Ishikawa (cell line): ENCODE data around the gene MRPS18B.

Source experiments
- CEBPB ChIP-seq: IDR thresholded peaks from 2 replicates; pipeline ENCODE4 v1.6.1; 2012
- CREB1 ChIP-seq: IDR thresholded peaks from 2 replicates; pipeline ENCODE4 v1.6.1; 2012; ENCODE audit warnings: low read depth
- EGR1 ChIP-seq: IDR thresholded peaks from 2 replicates; pipeline ENCODE4 v1.6.1; 2012
- EP300 ChIP-seq: IDR thresholded peaks from 2 replicates; pipeline ENCODE4 v1.6.1; 2012; ENCODE audit warnings: borderline replicate concordance
- FOXM1 ChIP-seq: IDR thresholded peaks from 2 replicates; pipeline ENCODE4 v1.6.1; 2012; ENCODE audit warnings: low read depth, borderline replicate concordance
- NFIC ChIP-seq: IDR thresholded peaks from 2 replicates; pipeline ENCODE4 v1.6.1; 2012
- RAD21 ChIP-seq: IDR thresholded peaks from 2 replicates; pipeline ENCODE4 v1.6.1; 2012; ENCODE audit warnings: low read depth
- TAF1 ChIP-seq: IDR thresholded peaks from 2 replicates; pipeline ENCODE4 v1.6.1; 2012; ENCODE audit warnings: low read depth, mild to moderate bottlenecking
- TCF12 ChIP-seq: IDR thresholded peaks from 2 replicates; pipeline ENCODE4 v1.6.1; 2012; ENCODE audit warnings: low read depth
- TEAD4 ChIP-seq: IDR thresholded peaks from 2 replicates; pipeline ENCODE4 v1.6.1; 2012
- YY1 ChIP-seq: IDR thresholded peaks from 2 replicates; pipeline ENCODE4 v1.6.1; 2012; ENCODE audit warnings: low read depth
- ZBTB7A ChIP-seq: IDR thresholded peaks from 2 replicates; pipeline ENCODE4 v1.6.1; 2012; ENCODE audit warnings: low read depth
- TF ChIP-seq, protein P1 (sequence below): IDR thresholded peaks from 2 replicates; pipeline ENCODE4 v1.6.1; 2012
- TF ChIP-seq, protein P2 (sequence below): IDR thresholded peaks from 2 replicates; pipeline ENCODE4 v1.6.1; 2012
- TF ChIP-seq, protein P3 (sequence below): IDR thresholded peaks from 2 replicates; pipeline ENCODE4 v1.6.1; 2012; ENCODE audit warnings: low read depth, mild to moderate bottlenecking

The MRPS18B gene

DNA sequence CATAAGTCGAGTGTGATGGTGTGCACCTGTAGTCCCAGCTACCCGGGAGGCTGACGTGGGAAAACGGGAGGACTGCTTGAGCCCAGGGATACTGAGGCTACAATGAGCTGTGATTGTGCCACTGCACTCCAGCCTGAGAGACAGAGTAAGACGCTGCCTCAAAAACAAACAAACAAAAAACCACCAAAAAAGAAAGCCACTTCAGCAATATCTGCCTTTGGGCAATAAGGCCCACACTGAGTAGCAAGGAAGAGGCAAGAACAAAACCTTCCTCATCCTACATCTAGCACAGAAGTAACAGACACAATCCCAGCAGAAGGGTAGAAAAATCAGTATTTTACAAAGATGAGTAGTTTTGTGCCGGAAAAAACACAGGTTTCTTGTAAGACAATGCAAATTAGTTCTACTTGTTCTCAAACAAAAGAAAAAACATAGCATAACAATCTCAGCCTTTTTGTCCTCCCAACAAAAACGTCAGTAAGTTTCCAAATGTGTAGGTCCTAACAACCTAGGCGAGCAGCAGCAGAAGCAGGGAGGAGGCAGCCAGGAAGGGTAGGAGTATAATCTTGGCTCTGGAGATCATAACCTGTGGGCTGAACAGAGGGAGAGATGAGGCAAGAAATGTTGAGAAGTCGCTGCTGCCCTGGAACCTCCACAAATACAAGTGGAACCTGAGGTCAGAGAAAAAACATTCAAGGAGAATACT lies 6.3 kb upstream of the MRPS18B start:
- TF ChIP-seq ZBTB7A (no peak), RAD21 (no peak), CEBPB (no peak), YY1 (no peak), TAF1 (no peak), FOXM1 (no peak), TEAD4 (no peak), EGR1 (no peak), CREB1 (no peak), NFIC (no peak), TCF12 (no peak), EP300 (no peak)
- TF ChIP-seq, protein P1, sequence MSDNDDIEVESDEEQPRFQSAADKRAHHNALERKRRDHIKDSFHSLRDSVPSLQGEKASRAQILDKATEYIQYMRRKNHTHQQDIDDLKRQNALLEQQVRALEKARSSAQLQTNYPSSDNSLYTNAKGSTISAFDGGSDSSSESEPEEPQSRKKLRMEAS, result no peak
- TF ChIP-seq, protein P2, sequence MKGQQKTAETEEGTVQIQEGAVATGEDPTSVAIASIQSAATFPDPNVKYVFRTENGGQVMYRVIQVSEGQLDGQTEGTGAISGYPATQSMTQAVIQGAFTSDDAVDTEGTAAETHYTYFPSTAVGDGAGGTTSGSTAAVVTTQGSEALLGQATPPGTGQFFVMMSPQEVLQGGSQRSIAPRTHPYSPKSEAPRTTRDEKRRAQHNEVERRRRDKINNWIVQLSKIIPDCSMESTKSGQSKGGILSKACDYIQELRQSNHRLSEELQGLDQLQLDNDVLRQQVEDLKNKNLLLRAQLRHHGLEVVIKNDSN, result no peak
- TF ChIP-seq, protein P3, sequence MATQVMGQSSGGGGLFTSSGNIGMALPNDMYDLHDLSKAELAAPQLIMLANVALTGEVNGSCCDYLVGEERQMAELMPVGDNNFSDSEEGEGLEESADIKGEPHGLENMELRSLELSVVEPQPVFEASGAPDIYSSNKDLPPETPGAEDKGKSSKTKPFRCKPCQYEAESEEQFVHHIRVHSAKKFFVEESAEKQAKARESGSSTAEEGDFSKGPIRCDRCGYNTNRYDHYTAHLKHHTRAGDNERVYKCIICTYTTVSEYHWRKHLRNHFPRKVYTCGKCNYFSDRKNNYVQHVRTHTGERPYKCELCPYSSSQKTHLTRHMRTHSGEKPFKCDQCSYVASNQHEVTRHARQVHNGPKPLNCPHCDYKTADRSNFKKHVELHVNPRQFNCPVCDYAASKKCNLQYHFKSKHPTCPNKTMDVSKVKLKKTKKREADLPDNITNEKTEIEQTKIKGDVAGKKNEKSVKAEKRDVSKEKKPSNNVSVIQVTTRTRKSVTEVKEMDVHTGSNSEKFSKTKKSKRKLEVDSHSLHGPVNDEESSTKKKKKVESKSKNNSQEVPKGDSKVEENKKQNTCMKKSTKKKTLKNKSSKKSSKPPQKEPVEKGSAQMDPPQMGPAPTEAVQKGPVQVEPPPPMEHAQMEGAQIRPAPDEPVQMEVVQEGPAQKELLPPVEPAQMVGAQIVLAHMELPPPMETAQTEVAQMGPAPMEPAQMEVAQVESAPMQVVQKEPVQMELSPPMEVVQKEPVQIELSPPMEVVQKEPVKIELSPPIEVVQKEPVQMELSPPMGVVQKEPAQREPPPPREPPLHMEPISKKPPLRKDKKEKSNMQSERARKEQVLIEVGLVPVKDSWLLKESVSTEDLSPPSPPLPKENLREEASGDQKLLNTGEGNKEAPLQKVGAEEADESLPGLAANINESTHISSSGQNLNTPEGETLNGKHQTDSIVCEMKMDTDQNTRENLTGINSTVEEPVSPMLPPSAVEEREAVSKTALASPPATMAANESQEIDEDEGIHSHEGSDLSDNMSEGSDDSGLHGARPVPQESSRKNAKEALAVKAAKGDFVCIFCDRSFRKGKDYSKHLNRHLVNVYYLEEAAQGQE, result no peak

DNA sequence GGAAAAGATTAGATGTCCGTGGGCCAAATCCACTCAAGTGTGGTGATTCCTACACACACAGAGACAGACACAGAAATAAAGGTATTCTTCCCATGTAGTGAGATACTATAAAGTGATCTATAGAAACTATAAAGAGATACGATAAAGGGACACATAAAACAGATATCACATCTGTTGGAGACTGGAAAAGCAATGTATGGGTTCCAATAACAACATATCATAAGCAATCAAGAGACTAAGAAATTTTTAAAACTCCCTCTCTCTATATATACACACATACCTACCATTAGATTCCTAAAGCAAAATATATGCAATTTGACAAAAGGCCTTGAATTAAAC lies 5.8 kb upstream of the MRPS18B start:
- TF ChIP-seq FOXM1 (no peak), RAD21 (no peak), TCF12 (no peak), CREB1 (no peak), CEBPB (no peak)
- TF ChIP-seq, protein P1, result no peak

DNA sequence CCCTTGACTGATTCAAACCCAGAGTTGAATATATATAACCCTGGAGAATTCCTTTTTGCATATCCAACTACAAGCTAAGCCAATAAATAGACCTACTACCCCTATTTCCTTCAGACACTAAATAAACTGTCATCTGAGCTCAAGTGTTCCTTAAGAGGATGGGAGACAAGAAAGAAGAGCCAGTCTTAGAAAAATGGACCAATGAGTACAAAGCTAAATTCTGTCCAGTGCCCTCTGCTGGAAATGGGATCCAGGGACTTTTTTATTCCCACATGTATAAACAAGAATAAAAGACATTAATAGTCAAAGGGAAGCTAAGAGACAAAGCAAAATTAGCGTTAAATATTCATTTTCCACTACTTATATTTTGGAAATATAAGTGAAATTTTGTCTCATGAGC lies 5.4 kb upstream of the MRPS18B start:
- no peak for TF ChIP-seq TEAD4
- TF ChIP-seq, protein P3, result no peak
- no peak for TF ChIP-seq YY1
- TF ChIP-seq, protein P2, result no peak
- no peak for TF ChIP-seq CEBPB
- no peak for TF ChIP-seq FOXM1
- no peak for TF ChIP-seq TCF12
- no peak for TF ChIP-seq CREB1
- no peak for TF ChIP-seq RAD21
- TF ChIP-seq NFIC, result no peak
- no peak for TF ChIP-seq ZBTB7A
- TF ChIP-seq, protein P1, result no peak
- no peak for TF ChIP-seq TAF1
- no peak for TF ChIP-seq EGR1

DNA sequence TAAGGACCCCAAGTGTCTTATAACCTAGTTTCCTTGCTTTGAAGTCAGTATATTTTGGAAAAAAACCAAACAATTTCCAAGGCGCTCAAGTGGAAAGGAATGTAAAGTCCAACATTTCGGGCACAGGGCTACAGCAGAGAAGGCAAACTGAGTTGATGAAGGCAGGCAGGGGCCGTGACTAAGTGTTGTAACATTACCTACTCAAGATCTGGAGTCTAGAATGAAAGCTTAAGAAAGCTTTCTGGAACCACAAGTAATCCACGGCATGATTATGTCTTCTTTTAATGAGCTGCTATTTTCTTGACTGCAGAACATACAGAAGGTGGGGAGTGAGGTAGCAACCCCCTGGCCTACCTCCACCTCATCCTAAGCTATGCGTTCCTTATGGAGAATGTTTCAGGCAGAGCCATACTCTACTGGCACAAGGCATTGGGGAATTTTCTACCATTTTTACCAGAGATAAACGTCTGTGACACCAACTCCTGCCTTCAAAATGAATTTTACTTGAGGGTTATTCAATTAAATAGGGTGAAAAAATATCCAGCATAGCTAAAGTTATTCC lies 4.9 kb upstream of the MRPS18B start:
- TF ChIP-seq TAF1 (no peak), TEAD4 (peak; percentile 63; the same call in 1 of the 2 replicates), EP300 (no peak), CEBPB (no peak), FOXM1 (no peak)
- TF ChIP-seq, protein P3, result no peak
